NCI-H748 (cell line): ENCODE results near the gene BABAM2.
"Not testable (repeated sequence)": the region's sequence is repeated elsewhere in the genome, so short reads cannot be mapped to it uniquely, and the experiment has no call there.

Experiments
- DNase-seq: peaks from one replicate; lab custom pipeline; 2025; ENCODE audit not compliant: unreplicated experiment; lab: John Stamatoyannopoulos, UW

The BABAM2 gene

DNA sequence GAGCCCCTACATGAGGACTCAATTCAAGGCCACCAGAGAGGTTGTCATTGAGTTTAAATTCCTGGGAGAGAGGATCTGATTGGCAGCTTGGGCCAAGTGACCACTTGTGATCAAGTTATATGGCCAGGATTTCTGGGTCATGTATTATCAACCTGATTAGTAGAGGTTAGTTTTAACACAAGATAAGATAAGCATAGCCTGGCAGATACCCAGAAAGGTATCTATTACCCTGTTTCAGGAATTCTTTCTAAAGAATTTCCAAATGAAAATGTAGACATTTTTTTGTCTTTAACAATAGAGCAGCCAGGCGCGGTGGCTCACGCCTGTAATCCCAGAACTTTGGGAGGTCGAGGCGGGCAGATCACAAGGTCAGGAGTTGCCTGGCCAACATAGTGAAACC lies 50.5 kb downstream of the BABAM2 start:
- no peak for DNase-seq

DNA sequence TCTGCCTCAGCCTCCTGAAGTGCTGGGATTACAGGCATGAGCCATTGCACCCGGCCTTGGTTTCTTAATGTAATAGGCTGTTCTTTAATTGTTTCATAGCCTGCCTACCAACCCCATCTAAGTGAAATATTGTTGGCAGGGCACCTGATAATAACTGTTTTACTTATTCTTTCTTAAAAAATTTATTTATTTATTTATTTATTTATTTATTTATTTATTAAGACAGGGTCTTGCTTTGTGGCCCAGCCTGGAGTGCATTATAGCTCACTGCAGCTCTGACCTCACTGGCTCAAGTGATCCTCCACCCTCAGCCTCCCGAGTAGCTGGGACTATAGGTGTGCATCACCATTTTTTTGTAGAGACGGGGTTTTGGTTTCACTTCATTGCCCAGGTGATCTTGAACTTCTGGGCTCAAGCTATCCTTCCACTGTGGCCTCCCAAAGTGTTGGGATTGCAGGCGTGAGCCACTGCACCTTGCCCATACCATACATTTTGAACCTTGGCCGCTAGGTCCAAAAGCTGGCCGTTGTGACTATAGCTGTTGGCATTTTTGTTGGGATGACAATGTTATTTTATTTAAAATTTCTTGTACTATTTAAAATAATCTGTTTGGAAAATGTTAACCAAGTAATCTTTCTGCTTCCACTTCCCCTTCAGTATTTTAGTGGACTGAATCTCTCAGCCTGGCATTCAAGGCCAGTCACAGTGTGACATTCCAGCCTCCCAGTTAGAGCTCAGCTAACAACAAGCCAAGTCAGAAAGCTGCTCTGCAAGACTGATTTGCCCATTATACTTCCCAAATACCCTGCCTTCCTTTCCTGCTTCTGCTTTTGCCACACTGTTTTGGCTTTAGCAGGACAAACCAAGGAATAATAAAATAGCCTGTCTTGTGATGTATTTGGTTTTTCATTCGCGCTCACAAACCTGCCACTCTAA lies 52.4 kb downstream of the BABAM2 start:
- DNase-seq: no peak

DNA sequence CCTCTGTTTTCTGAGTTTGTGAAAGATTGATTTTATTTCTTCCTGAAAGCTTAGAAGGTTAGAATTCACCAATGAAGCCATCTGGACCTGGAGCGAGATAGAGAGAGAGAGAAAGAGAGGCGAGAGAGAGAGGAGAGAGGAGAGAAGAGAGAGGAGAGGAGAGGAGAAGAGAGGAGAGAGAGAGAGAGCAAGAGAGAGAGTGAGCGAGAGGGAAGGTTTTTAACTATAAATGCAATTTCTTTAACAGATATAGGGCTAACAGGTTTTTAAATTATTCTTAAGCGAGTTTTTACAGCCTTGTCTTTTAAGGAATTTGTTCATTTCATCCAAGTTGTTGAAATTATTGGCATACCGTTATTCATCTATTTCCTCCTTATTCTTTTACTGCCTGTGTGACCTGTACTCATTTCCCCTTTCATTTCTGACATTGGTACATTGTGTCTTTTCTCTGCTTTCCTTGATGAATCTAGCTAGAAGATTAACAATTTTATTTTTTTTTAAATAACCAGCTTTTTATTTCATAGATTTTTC lies 56.1 kb downstream of the BABAM2 start:
- no peak for DNase-seq

DNA sequence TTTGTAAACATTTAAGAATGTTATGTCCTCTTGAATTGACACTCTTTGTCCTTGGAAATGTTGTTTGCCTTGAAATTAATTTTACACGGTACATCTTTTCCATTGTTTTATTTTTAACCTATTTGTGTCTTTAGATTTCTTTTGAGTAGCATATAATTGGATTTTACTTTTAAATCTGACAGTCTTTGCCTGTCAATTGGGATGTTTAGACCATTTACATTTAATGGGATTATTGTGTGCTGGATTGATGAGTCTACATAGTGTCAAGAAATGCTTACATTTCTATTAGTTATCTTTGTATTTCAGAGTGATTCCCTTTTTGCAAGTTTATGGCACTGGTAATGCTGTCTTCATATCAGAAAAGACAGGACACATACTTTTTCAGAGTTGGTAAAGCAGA lies 61.5 kb downstream of the BABAM2 start:
- DNase-seq: no peak

DNA sequence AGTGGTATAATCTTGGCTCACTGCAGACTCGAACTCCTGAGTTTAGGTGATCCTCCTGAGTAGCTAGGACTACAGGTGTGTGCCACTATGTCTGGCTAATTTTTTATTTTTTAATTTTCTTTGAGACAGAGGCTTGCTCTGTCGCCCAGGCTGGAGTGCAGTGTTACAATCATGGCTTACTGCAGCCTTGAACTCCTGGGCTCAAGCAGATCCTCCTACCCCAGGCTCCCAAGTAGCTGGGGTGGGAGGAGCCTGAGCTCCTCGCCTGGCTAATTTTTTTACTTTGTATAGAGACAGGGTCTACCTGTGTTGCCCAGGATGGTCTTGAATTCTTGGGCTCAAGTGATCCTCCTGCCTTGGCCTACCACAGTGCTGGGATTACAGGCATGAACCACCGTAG lies 62.5 kb downstream of the BABAM2 start:
- no peak for DNase-seq

DNA sequence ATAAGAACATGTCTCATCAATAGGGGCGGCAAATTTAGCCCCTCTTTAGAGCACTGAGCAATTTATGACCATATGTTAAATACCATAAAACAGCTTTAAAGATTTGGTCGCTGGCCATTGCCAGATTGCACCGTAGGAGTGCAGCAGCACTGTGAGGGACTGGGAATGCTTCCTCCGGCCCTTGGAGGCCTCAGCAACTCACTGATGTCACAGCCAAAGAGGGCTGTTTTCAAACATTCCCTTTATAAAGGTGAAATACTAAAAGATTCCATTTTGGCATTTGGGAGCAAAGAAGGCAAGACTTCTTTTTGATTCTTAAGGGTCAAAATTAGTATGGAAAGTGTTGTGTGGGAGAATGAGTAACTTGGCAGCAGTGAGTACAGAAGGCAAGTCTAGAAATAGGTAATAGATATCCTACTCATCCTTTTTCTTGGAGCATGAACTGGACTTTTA lies 63.7 kb downstream of the BABAM2 start:
- DNase-seq: no peak

DNA sequence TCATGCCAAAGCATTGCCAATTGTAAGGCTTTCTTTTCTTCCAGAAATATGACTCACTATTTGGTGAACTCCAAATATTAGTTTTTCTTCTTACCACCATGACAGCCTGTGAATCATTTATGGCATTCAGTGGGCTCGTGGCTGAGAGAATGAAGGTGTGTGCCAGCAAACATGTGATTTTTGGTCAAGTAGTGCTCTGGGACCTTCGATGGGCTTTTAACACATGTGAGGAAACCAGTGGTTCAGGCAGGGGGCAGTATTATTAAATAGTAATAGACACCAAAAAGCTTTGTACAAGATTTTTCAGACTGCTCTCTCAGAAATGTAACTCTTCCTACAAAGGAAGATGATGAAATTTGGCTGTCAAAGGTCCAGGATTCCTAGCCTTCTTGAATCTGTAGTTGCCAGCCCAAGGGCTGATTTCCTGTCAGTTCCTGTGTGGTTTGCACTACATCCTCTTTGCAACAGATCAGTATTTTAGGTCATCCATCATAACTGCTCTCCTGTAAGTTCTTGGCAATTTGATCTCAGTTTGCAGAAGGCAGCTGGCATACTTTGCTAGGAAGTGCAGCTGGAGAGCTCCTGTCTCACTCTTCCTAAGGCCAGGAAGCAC lies 64.3 kb downstream of the BABAM2 start:
- DNase-seq: no peak

DNA sequence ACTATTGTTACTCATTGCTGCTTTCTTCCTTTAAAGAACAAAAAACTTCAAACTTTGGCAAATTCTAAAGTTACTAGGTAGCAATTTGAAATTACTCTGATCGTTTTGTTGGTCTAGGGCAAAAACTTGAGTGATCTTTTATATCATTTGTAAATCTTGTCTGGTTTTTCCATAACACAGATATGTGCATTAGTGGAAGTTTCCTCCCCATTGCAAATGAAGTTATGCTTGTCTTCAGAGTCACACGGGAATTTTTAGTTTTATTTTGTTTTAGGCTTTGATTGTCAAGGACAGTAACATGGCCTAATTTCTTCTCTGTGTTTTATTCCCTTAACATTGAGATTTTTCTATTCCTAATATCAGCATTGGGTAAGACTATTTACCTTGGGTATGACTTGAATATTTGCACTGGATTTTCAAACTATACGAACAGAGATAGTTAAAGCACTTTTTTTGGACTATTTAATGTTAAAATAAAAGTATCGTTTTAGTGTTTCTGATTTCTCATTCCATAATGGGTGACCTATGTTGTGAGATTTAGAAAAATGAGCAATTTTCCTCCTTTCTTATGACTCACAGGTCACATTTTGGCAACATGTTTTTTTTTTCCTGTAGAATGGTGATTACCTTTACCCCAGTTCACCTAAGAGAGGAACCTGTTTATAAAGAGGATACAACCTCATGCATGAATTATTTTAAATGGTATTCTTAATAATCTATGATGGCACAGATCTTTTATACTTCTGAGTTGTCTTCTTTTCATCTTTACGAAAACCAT lies 65.0 kb downstream of the BABAM2 start:
- DNase-seq: no peak

DNA sequence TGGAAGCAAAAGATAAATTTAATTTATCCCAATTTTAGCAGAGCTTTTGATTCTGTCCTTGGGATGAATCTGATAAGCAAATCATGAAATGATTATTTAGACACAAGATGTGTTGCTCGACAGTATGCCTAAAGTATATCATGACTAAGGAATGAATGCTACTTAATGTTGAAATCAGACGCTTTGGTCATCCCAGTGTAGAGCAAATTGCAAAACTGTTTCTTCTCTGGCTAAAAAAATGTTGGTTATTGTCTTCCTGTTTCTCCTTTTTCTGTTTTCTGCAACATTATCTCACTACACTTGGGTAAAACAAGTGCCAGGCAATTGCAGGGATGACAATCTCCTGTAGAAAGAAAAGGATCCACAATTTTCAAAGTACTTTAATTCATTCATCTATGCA lies 66.4 kb downstream of the BABAM2 start:
- no peak for DNase-seq

DNA sequence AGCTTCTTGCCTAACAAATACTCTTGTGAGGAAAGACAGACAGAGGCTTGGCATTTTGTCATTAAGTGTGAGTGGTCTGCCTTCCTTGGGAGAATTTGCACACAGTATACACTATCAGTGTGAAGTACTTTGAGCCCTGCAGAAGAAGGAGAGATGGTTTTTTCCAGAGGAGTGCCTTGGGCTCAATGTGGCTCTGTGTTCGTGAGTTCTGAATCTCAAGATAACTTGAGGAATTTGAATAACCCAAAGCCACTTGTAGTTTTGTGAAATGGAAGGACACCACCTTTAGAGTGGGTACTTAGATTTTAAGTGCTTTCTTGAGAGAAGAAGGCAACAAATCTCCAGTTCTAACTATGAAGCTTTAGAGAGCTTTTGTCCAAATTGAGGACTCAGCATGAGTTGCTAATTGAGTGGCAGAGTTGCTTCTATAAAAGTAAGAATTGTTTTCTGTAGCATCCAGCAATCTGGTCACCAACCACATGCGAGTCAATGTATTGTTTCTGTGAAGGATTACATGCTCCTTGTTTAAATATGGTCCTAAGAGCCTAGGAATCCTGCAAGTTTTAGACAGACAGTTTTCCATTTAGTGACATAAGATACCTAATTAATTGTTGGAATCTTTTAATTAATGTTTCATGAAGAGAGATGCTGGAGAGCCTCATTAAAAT lies 68.3 kb downstream of the BABAM2 start:
- no peak for DNase-seq

DNA sequence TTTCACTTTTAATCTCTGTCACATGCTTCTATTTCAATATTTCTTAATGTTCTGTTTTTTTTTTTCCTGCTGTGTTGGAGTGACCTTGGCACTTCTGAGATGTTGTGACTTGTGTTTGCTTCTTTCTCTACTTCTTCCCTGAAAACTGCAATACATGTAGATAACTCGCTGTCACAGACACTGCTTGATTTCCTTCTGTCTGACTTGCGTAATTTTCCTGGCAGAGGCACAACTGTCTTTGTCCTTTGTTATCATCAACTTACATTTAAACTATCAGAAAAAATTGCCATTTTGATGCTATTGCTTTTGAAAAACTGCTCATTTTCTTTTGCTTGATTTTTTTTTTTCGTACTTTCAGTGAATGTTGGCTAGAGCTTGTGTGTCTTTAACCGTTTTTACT lies 69.0 kb downstream of the BABAM2 start:
- DNase-seq: no peak

DNA sequence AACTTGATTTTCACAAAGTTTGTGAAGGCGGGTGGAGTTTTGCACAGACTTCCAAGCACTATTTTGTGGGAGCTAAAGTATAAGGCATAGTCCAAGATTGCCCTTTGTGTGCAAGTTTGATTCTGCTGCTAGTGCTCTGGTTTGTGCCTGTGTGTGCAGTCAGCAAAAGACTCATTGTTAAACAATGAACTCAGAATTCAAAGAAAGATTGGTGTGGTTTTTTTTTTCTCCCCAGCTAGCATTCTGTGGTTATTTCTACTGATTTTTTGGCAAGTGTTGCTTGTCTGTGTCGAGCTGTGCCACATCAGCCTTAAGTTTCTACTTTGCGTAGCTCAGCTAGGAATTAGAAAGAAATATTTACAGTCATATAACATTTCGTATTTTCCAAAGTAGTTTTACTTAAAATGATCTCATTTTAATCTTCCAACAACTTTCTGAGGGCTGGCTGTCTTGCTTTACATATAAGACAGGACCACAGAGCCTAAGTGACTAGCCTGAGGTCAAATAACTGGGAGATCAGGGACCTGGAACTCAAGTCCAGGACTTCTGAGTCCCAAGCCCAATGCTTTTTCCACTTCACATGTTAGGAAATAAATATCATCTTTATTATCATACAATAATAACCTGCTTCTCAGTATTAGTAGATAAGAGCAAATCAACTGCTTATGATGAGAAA lies 69.8 kb downstream of the BABAM2 start:
- no peak for DNase-seq

DNA sequence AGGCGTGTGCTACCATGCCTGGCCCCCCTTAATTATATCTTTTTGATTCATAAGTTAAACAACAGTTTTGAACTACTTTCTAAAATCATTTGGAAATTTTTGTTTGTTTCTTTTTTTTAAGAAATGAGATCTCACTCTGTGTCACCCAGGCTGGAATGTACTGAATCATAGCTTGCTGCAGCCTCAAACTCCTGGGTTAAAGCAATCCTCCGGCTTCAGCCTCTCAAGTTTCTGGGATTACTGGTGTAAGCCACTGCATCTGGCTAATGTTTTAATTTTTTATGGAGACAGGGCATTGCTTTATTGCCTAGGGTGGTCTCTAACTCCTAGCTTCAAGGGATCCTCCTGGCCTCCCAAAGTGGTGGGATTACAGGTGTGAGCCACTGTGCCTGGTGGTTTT lies 71.5 kb downstream of the BABAM2 start:
- DNase-seq: no peak

DNA sequence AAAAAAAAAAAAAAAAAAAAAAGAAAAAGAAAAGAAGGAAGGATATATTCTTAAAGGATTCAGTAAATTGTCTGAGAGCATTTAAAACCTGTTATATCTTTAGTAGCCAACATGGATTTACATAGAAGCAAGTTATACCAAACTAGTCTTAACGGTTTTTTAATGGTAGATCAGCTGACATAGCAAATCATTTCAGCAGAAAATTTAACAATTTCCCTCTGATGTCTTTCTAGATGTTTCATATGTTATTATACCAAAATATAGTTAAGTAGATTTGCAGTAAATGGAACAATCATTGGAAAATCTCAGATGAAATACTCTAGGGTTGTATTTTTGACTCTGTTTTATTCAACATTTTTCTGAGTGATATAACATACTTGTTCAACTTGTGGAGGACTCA lies 72.9 kb downstream of the BABAM2 start:
- DNase-seq: no peak

DNA sequence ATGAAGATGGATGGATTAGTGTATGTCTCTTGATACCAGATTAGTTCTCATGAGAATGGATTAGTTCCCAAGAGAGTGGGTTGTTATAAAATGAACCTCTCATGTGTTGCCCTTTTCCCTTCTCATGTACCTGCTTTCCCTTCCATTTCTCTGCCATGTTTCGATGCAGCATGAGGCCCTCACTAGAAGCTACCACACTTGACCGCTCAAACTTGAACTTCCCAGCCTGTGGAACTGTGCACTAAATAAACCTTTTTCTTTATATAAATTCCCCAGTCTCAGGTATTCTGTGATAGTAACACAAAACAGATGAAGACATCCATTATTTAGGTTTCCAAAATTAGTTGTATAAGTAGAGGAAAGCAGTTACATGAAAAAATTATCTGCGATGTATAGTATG lies 73.5 kb downstream of the BABAM2 start:
- no peak for DNase-seq

DNA sequence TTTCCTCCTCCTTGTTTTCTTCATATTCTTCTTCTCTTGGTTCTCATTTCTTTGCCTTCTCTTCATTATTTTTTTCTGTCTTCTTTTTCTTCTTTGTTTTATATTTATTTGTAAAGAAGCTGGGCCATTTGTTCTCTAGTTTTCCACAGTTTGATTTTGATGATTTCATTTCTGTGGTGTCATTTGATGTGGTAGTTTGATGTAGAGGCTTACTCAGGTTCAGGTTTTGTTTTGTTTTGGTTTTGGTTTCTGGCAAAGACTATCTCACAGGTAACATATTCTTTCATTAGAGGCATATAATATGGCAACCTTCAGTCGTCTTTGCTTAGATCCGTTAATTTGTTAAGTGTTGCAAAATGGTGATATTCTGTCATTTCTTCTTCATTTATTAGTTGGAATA lies 75.3 kb downstream of the BABAM2 start:
- no peak for DNase-seq

DNA sequence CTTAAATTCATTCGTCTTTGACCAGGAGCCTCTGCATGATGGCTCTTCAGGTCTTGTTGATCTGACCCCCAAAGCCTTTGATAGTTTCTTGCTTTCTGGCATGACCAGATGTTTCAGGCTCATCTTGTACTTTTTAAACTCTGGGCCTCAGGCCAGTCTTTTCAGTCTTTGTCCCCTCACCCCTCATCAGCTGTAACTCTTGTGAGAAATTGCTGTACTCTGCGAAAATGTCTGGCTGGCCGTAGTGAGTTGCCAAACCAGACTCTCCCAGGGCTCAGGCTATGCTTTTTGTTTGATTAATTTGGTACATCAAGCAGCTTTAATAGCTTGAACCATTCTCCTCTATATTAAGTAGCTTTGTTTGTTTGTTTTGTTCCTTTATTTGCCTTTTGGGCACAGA lies 75.9 kb downstream of the BABAM2 start:
- no peak for DNase-seq

DNA sequence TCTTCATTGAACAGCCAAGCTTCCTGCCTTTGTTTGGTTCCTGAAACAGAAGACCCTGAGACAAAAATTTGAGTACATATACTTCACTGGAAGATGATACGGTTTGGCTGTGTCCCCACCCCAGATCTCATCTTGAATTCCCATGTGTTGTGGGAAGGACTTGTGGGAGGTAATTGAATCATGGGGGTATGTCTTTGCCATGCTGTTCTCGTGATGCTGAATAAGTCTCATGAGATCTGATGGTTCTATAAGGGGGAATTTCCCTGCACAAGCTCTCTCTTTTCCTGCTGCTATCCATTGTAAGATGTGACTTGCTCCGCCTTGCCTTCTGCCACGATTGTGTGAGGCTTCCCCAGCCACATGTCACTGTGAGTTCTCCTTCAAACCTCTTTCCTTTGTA lies 76.5 kb downstream of the BABAM2 start:
- DNase-seq: no peak

DNA sequence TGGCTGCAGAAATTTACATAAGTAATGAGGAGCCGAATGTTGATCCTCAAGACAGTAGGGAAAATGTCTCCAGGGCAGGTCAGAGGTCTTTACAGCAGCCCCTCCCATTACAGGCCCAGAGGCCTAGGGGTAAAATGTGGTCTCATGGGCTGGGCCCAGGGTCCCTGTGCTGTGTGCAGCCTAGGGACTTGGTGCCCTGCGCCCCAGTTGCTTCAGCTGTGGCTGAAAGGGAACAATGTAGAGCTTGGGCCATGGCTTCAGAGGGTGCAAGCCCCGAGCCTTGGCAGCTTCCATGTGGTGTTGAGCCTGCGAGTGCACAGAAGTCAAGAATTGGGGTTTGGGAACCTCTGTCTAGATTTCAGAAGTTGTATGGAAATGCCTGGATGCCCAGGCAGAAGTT lies 77.5 kb downstream of the BABAM2 start:
- DNase-seq: not testable (repeated sequence)

DNA sequence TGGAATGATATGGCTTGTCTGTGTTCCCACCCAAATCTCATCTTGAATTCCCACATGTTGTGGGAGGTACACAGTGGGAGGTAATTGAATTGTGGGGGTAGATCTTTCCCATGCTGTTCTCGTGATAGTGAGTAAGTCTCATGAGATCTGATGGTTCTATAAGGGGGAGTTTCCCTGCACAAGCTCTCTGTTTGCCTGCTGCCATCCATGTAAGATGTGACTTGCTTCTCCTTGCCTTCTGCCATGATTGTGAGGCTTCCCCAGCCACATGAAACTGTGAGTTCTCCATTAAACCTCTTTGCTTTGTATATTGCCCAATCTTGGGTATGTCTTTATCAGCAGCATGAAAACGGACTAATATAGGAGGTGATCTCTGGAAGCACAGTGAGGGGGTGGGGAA lies 78.4 kb downstream of the BABAM2 start:
- not testable (repeated sequence) for DNase-seq
